Left kidney (tissue), 2 donors: ENCODE results near the gene MAS1. TPM values are rescaled to one million over a fixed set of nuclear protein-coding genes. Genes with fewer than 3 reads are reported as not detected.
A peak's percentile ranks its signal among the peaks of the same experiment; 100 is the strongest.

Experiments
- DNase-seq: peaks from one replicate; pipeline ENCODE4 v3.0.0-alpha.2; 2013
- polyA plus RNA-seq: library from polyadenylated mRNA; unstranded; fragments of 120-200 nt; gene quantifications from one replicate; pipeline ENCODE4 v1.2.1, GENCODE V29; 2013; ENCODE audit not compliant: insufficient read length

MAS1 gene
- polyA plus RNA-seq, 1 donor = 0.03 TPM

- no peak for DNase-seq
Observed at GRCh38 chr6:159880412-159880975, 10.3 kb upstream of the MAS1 start.

DNA sequence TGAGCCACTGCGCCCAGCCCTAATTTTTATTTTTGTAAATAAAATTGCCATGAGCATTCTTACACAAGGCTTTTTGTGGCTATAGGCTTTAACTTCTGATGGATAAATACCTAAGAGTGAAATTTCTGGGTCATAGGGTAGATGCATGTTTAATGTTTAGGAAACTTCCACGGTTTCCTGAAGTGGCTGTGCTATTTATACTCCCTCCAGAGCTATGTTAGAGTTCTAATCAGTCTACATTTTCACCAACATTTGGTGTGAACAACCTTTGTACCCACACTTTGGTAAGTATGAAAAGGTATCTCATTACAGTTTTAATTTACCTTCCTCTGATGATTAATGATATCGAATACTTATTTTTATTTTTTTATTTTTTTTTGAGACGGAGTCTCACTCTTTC, 6.1 kb upstream of the MAS1 start:
- no peak for DNase-seq

DNA sequence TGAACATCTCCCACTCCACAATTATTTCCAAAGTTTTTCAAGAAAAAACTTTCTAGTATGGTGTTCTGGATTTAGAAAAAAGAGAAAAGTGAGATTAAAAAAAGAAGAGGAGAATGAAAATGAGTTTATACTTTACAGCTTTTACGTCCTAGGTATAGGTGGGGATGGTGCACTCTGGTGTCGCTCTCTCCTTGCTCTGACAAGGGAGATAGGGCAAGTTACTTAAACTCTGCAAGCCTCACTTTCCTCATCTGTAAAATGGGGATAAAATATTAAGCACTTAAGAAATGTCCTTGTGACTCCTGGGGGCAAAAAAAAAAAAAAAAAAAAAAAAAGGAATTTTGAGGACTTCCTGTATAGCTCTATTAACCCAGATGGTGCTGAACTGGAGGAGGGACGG, 4.5 kb upstream of the MAS1 start:
- no peak for DNase-seq

GRCh38 chr6:159887146-159887545, 3.6 kb upstream of the MAS1 start:
- DNase-seq = no peak

- DNase-seq = no peak
Observed at GRCh38 chr6:159887761-159888160, 3.0 kb upstream of the MAS1 start.

GRCh38 chr6:159890201-159890600, 587 bp upstream of the MAS1 start:
- DNase-seq = no peak

GRCh38 chr6:159892053-159892452, 1.3 kb downstream of the MAS1 start:
- no peak for DNase-seq

- DNase-seq = no peak
Observed at GRCh38 chr6:159893064-159893463, 2.3 kb downstream of the MAS1 start.

GRCh38 chr6:159894991-159895390, 4.2 kb downstream of the MAS1 start:
- DNase-seq = no peak

DNA sequence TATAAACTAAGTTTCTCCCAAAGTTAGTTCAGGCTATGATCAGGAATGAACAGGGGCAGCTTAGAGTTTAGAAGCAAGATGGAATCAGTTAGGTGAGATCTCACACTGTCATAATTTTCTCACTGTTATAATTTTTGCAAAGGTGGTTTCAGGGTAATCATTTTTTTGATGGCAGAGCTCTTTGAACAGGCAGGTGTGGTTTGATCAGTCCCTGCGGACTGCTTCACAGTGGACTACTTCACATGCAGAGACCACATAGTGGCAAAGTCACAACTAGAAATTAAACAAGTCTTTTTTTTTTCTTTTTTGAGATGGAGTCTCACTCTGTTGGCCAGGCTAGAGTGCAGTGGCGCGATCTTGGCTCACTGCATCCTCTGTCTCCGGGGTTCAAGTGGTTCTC, 6.8 kb downstream of the MAS1 start:
- DNase-seq = no peak

GRCh38 chr6:159898519-159898918, 7.7 kb downstream of the MAS1 start:
- DNase-seq = no peak

- DNase-seq = peak; percentile 20
Observed at GRCh38 chr6:159899994-159900745, 9.4 kb downstream of the MAS1 start.

- no peak for DNase-seq
Observed at GRCh38 chr6:159902620-159903019, 11.8 kb downstream of the MAS1 start.

DNA sequence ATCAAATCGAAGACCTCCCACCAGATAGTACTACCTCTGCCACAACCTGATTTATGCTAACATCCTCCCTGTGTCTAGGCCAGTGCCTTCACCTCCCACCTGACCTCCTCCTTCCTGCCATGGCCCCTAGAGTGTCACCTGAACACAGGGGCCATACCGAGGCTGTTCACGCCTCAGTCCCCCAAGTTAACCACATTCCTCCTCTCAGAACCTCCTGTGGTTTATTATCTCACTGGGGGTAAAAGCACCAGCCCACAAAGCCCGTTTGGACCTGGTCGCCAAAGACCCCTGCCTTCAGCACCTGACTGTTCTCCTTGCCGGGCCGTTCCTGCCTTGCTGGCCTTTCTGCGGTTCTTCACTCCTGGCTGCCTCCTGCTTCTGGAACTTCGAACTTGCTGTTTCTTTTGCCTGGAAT, 13.7 kb downstream of the MAS1 start:
- no peak for DNase-seq

- no peak for DNase-seq
Observed at GRCh38 chr6:159906400-159906799, 15.6 kb downstream of the MAS1 start.

DNA sequence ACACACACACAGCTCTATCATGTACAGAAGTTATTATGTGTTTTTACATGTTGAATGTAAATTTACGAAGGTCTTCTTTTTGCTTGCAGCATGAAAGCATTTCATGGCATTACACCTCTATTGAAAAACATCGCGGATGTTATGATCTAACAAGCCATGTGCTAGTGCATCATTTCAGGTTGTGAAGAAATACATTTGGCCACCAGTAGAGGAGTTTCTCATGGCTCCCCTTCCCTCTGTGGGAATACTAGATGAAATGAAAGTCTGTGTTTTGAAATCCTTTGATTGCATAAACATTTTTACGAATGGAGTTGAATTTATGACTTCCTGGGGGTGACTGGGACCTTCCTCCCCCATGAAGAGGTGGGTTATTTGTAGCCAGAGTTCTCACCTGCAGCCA, 17.7 kb downstream of the MAS1 start:
- no peak for DNase-seq

DNA sequence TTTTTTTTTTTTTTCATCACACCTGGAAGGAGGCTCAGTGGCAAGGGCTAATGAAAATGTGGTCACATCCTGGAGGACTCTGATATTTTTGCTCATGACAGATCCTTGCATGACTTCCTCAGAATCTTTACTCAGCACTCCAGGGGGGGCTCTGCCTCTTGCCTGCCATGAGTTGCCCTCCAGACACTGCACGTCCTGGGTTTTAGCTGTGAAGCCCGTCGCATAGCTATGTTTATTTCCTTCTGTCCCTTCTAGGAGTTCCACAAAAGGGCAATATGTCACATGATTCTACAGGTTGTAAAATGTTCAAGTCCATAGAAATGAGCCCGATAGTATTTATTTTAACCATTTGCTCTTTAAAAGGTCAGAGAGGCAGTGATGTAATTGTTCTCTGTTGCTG, 18.2 kb downstream of the MAS1 start:
- DNase-seq = no peak

- no peak for DNase-seq
Observed at GRCh38 chr6:159910342-159910741, 19.6 kb downstream of the MAS1 start.

DNA sequence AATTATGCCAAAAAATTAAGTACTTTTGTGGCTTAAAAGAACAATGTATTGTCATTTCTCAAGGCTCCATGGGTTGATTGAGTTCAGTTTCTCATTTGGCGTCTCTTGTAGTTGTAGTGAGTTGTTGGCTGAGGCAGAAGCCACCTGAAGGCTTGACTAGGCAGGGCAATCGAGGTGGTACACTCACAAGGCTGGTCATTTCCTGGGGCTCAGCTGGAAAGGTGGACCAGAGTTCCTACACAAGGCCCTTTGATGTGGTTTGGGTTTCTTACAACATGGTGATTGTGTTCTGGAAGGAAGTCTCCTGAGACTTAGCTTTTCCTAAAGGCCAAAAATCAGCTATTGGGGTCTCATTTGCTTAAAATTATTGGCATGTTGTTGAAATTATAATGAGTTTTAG, 22.6 kb downstream of the MAS1 start:
- no peak for DNase-seq

DNA sequence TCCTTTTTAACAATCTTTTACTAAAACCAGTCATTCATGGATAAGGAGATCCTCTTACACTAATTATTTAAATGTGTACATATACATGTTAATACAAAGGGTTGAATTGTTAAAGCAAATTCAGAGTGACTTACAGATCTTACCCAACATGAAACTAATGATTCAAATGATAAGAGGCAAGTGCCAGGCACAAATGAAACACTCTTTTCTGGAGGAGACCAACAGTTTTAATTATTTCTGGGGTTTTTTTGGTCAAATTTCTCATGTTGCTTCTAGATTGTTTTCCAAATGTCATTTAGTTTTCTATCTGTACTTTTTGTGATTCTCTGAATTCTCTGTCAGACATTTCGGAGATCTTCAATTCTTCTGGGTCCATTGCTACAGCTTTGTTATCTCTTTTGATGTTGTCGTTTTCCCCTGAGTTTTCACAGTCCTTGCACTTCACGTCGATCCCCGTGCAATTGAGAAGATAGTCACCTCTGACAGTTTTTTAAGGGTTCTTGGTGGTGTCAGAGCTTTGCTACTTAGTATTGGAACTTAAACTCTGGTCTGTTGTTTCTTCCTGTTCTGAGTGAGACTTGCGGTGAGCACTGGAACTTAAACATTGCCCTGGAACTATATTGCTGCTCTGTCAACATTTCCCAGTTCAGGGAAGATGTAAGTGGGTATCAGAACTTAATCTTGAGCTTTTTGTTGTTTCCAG, 23.2 kb downstream of the MAS1 start:
- DNase-seq = no peak

DNA sequence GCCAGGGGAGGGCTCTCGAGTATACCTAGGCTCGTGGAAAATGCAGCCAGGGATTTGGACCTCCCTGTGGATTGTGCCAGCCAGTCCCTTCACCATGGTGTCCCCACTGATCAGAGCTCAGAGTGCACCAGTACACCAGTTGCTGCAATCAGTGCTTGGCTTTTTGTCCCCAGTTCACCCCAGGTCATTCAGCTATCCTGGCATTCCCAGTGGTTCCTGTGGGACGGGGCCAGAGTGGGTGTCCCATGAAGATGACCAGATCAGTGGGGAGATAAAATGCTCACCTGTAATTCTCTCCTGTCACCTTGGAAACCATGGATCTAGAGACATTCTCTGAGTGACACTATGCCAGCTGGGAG, 23.8 kb downstream of the MAS1 start:
- no peak for DNase-seq

GRCh38 chr6:159915397-159915796, 24.6 kb downstream of the MAS1 start:
- DNase-seq = no peak

DNA sequence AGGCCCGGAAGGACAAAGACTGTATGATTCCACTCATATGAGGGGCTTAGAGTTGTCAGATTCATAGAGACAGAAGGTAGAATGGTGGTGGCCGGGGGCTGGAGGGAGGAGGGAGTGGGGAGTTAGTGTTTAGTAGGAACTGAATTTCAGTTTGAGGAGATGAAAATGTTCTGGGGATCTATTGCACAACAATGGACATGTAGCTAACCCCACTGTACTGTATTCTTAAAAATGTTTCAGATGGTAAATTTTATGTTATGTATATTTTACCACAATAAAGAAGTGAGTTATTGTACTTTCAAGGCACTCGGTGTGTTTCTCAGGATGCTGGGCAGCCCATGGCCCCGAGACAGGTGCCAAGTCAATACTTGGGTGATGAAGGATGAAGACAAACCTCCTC, 25.4 kb downstream of the MAS1 start:
- DNase-seq = no peak

DNA sequence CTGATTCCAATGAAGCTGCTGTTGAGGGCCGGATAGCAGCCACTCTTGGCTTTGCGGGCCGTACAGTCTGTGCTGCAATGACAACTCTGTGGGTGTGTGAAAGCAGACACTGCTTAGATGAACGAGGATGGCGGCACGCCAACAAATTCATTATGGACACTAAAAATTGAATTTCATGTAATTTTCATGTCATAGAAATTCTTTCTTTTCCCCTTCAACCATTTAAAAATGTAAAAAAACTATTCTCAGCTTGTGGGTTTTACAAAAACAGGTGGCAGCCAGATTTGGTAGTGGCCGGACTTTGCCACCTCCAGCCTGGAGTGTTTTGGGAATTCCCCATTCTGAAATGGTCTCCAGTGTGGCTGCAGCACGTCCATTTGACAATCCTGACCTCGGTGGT, 26.0 kb downstream of the MAS1 start:
- no peak for DNase-seq
